ENCODE data around the gene SATB2.

The SATB2 gene

GRCh38 chr2:199465988-199466691 lies 8.4 kb upstream of the SATB2 start:
- no peak for DNase-seq (ENCODE audit: low spot score)

GRCh38 chr2:199465390-199465789 lies 7.7 kb upstream of the SATB2 start:
- no peak for DNase-seq (ENCODE audit: low spot score)

DNA sequence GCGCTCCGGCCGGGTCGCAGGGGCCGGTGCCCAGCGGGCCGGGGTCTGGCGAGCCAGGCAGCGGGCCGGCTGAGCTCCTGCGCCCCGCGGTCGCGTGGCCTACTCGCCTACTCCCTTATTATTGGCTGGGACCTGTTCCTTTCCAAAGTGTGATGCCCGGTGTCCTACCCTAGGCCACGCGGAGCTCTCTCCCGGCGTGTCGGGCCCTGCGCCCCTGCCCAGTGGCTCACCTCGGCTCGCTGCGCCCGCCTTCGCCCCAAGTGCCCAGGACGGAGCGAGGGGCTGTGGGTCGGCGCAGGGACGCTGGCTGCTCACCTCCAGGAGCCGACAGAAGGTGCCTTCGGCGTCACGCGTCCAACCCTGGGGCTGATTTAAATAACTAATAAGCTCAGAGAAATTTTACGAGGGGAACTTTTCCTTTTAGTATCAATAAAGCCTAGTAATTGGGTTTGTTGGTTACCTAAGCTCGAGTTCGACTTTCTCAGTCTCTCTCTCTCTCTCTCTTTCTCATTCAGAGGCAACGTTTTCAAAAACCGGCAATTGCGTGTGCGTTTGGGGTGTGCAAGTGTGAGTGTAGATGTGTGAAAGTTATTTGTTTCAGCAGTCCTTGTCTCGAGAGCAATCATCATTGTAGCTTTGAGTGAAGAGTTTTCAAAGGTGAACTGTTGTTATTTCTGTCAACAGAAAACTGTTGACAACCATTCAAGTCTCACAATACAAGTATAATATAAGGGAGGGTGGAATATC lies 7.0 kb upstream of the SATB2 start:
- DNase-seq (ENCODE audit: low spot score), result no peak

DNA sequence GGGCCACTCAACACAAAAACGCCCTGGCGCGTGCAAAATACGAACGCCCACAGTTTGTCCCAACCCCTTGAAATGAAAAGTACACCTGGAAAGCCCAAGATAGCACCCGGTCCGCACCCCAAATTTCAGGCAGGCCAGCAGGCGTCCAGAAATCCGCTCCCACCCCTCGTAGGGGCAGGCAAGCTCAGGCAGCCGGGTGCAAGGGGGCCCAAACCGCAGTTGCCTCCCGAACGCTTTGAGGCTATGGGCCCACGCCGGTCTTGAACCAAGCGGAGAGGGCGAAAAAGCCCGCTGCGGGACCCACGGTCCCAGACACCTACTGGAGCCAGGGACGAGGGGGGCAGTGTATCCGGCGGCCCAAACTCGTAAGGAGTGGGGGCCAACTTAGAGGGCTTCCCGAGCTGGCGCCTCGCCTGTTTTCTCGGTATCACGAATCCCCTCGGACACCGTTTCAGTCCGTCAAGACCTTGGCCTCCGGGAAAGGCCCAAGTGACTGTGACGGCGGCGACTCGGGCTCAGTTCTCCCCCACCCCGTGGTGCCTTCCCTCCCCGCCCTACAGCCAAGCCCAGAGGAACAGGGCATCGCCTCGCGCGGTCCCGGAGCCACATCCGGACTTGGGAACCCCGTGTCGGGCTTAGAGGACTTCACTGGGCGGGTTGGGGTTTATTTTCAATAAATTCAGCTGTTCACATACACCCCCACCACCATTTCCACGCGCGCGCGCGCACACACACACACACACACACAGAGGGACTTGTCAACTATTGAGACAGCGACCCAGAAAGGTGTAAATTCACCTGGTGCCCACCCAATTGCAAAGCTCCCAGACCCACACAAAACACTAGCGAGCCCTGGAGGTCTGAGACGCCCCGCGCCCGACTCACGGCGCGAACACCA lies 6.2 kb upstream of the SATB2 start:
- DNase-seq (ENCODE audit: low spot score), result no peak

DNA sequence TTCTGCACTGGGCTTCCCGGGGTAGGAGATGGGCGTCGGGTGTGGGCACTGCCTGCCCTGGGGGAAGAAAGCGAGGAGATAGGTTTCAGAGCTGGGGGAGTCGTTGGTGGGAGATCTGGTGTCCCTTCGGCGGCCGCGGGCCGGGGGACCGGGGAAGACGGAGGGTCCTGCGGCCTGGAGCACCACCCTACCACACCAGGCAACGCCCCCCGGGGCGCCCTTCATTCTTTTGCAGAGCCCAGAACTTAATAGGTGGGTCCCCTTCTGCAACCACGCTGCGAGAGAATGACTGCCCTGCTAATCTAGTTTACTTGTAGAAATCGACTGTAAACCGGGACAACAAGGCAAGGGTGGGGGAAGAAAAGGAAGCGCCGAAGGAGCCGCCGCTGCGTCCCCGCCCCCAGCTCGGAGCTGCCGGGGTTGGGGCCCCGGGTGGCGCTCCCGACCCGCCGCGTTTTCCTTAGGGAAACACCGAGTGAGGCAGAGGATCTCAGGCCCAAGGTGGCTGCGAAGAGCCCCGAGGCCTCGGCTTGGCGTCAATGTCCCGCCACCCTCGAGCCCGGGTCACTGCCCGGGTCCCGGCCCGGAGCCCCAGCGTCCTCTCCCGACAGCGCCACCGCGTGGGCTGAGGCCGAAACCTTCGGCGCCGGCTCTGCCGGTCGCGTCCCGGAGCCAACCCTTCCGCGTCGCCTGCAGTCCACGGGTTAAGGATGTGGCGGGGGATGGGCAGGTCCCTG lies 5.4 kb upstream of the SATB2 start:
- peak; percentile 61 for DNase-seq (ENCODE audit: low spot score)

DNA sequence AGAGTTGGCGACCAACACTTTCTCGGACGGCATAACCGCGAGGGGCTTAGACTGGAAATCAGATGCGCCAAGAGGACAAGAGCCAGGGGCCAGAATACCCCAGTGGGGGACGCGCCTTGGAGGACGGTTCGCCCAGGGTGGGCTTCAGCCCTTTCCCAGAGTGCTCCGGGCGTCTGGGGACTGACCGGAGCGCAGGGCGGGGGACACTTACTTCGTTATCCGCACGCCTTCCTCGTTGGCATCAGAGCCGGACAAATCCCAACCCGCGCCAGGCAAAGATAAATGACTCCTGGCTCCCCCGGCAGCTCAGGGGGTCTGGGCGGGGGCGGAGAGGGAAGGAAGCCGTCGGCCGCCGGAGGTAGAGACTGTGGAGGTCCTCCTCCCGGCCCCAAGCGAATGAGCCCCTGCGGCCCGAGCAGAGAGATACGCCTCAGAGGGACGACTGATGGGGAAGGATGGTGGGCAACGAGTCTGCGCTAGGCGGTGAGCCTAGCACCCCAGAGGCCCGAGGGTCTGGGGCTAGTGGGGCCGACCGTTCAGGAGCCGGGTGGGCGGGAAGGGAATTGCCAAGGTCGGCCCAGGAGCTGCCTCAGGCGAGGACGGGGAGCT lies 4.7 kb upstream of the SATB2 start:
- DNase-seq (ENCODE audit: low spot score), result no peak

GRCh38 chr2:199461711-199462346 lies 4.1 kb upstream of the SATB2 start:
- no peak for DNase-seq (ENCODE audit: low spot score)

- no peak for DNase-seq (ENCODE audit: low spot score)
These were observed 3.3 kb upstream of the SATB2 start for GRCh38 chr2:199460846-199461710.

DNA sequence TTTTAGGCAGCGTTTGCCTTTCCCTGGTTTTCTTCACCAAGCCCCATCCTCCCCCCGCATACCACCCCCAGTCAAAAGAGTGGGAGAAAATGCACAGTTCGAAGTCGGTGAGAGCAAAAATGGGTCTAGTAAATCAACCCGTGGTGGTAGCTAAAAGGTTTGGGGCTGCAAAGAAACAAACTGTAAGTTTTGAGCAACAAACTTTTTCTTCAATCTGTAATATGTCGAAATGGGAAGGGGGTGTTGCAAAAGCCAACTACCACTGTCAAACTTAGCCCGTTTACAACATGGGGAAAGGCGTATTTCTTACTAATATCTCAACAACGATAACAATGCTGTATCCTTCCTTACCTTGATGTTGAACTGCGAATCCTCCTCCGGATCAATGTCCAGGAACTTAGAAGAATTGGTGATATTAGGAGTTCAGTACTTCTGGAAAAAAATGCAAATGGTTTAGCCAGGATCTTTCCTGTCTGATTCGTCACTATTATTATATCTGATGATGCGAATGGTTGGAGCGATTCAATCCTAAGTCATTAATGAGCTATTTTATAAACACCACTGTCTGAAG lies 2.4 kb upstream of the SATB2 start:
- DNase-seq (ENCODE audit: low spot score), result no peak

DNA sequence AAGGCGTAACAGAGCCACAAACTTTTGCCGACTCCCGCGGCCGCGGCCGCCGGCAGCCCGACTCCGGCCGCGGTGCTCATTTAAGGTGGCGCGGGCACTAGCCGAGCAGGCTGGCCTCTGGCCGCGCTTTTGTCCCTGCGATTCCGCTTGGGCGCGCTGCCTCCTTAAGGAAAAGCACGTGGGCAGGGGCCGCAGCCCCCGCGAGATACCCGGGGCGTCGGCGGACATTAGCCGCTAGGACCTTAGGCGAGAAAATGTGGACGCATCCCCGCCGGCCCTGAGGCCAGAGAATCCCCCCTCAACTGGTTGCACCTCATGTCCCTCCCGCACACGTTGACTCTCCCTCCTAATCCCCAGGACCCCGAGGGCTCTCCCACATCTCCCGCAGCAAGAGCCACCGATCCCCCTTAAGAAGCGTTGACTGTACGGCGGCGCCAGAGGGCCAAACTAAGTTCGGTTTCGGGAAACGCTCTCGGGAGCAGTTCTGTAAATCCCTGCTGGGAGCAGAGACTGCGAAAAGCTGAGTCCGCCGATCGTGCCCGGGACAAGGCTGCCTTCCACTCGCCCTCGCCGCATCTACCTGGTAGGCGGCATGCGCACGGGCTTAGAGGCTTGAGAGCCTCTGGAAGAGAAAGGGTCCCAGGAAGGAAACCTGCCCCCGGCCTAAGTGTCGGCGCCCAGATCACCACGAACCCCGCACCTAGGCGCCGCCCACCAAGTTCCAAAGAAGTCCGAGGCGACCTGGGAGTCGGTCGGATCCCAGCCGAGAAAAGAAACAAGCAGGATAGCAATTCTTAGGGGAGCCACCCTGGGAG lies 1.8 kb upstream of the SATB2 start:
- peak; percentile 57 for DNase-seq (ENCODE audit: low spot score)

- no peak for DNase-seq (ENCODE audit: low spot score)
These were observed 1.1 kb upstream of the SATB2 start for GRCh38 chr2:199458806-199459285.

GRCh38 chr2:199458009-199458805 lies 468 bp upstream of the SATB2 start:
- no peak for DNase-seq (ENCODE audit: low spot score)

DNA sequence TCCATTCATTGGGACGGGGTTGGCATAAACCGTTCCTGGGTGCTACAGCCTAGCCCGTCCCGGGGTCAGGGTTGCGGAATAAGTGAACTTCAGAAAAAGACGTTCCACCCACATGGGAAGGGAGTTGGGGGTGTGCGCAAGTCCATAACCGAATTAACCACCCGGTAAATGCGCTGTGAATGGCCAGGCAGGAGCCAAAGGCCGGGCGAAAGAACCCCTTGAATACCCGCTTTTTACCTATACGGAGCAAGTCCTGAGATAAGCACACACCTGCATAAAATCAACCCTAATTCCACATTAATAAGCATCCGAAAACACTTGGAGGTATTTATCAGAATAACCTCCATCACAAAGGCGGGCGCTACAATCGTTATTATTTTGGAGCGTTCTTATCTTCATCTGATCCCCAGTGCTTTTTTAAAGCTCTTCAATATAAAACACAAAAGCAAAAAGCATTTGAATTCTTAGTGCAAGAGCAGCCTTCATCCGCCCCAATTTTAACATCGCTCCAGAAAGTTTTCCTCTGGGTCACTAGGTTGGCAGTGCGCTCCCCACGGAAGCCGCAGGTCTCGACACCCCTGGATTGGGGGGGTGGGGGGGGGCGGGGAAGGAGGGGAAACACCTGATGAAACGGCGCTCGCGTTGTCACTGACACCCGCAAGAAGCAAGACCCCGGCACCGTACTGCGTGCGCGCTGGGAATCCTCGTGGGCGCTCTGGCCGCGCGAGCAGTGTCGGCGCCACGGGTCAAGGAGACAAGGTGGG lies 1.2 kb downstream of the SATB2 start:
- DNase-seq (ENCODE audit: low spot score), result no peak

GRCh38 chr2:199455545-199456382 lies 2.0 kb downstream of the SATB2 start:
- DNase-seq (ENCODE audit: low spot score), result no peak

DNA sequence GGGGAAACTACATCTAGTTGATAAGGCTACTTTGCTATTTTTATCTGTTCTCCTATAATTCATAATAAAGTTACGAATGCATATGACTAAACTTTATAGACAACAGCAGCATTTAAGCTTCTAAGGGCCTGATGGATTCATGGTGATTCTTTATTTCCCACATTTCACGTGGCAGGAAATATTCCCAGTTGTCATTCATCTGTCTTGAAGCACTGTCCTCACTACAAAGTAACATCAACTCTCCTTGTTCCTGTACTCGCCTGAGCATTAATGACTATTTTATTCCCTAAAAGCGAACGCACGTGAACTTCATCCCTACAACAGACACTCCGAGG lies 2.6 kb downstream of the SATB2 start:
- DNase-seq (ENCODE audit: low spot score), result no peak

GRCh38 chr2:199452991-199453379 lies 4.8 kb downstream of the SATB2 start:
- DNase-seq (ENCODE audit: low spot score), result no peak
